Duodenal mucosa (tissue), 2 donors: ENCODE results near the gene AXDND1.
"Not testable (repeated sequence)": the region's sequence is repeated elsewhere in the genome, so short reads cannot be mapped to it uniquely, and the experiment has no call there.

Experiments used
- H3K27ac ChIP-seq: one replicate; pipeline ENCODE4 v1.7.0; 2013; ENCODE audit warnings: low read depth, low read length
- H3K27me3 ChIP-seq, 2 donors: one replicate each; pipeline ENCODE4 v1.7.0; 2013; ENCODE audit warnings: low read length in 2 of 2, control low read depth in 1 of 2; ENCODE audit not compliant: insufficient read depth in 2 of 2, control insufficient read depth in 1 of 2
- H3K36me3 ChIP-seq, 2 donors: one replicate each; pipeline ENCODE4 v1.7.0; 2013; ENCODE audit warnings: low read length in 2 of 2, control low read depth in 1 of 2; ENCODE audit not compliant: insufficient read depth in 2 of 2, control insufficient read depth in 1 of 2
- H3K4me1 ChIP-seq, 2 donors: one replicate each; pipeline ENCODE4 v1.7.0; 2013; ENCODE audit warnings: low read length in 2 of 2, control low read depth in 1 of 2; ENCODE audit not compliant: insufficient read depth in 2 of 2, control insufficient read depth in 1 of 2
- H3K4me3 ChIP-seq, 2 donors: one replicate each; pipeline ENCODE4 v1.7.0; 2013; ENCODE audit warnings: low read length in 2 of 2, low read depth in 1 of 2
- H3K9ac ChIP-seq, 2 donors: one replicate each; pipeline ENCODE4 v1.7.0; 2013; ENCODE audit warnings: low read length in 2 of 2, low read depth in 1 of 2
- H3K9me3 ChIP-seq, 2 donors: one replicate each; pipeline ENCODE4 v1.7.0; 2013; ENCODE audit warnings: low read length in 2 of 2, control low read depth in 1 of 2; ENCODE audit not compliant: control insufficient read depth in 1 of 2

Gene AXDND1

DNA sequence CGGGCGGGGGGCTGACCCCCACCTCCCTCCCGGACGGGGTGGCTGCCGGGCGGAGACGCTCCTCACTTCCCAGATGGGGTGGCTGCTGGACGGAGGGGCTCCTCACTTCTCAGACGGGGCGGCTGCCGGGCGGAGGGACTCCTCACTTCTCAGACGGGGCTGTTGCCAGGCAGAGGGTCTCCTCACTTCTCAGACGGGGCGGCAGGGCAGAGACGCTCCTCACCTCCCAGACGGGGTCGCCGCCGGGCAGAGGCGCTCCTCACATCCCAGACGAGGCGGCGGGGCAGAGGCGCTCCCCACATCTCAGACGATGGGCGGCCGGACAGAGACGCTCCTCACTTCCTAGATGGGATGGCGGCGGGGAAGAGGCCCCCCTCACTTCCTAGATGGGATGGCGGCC lies 52.9 kb downstream of the AXDND1 start:
- not testable (repeated sequence) for H3K4me3 ChIP-seq, H3K9ac ChIP-seq, H3K4me1 ChIP-seq, H3K27ac ChIP-seq, H3K36me3 ChIP-seq, H3K27me3 ChIP-seq, H3K9me3 ChIP-seq

DNA sequence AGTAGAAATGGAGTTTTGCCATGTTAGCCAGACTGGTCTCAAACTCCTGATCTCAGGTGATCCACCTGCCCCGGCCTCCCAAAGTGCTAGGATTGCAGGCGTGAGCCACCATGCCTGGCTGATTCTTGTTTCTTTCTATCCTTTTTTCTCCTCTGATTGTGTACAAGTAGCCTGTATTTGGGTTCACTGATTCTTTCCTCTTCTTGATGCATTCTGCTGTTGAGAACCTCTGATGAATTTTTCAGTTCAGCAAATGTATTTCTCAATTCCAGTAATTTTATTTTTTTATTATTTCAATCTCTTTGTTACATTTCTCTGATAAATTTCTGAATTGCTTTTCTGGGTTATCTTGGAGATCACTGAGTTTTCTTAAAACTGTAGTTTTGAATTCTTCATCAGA lies 58.8 kb downstream of the AXDND1 start:
- Histone ChIP-seq H3K9me3 (peaks cover 4 to 8% of the 10 kb centered on the region in 2 donors), H3K9ac (no peak overlapping the region), H3K4me3 (no peak overlapping the region), H3K36me3 (no peaks in the 10 kb centered on the region), H3K27me3 (no peaks in the 10 kb centered on the region), H3K4me1 (peaks cover 0 to 3% of the 10 kb centered on the region in 2 donors), H3K27ac (no peak overlapping the region)

DNA sequence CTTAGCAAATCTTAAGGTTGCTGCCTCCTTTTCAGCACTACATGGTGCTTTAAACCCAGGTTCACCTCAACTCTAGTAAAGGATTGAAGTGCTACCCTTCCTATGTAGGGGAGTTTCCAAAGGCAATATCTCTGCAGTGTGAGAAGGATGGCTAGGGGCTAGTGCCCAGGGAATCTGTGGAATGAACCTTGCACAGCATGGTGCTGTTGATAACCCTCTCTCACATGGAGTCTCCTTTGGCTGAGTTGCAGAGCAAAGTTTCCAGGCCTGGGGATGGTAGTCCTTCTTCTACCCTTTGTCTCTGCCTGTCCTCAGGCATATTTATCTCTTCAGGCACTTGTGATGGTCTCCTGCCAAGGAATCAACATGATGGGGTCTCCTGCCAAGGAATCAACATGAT lies 59.4 kb downstream of the AXDND1 start:
- H3K36me3 ChIP-seq = no peaks in the 10 kb centered on the region
- no peak overlapping the region for H3K27ac ChIP-seq
- peaks cover 4 to 8% of the 10 kb centered on the region in 2 donors for H3K9me3 ChIP-seq
- no peak overlapping the region for H3K9ac ChIP-seq
- H3K4me3 ChIP-seq = no peak overlapping the region
- peaks cover 0 to 3% of the 10 kb centered on the region in 2 donors for H3K4me1 ChIP-seq
- no peaks in the 10 kb centered on the region for H3K27me3 ChIP-seq

DNA sequence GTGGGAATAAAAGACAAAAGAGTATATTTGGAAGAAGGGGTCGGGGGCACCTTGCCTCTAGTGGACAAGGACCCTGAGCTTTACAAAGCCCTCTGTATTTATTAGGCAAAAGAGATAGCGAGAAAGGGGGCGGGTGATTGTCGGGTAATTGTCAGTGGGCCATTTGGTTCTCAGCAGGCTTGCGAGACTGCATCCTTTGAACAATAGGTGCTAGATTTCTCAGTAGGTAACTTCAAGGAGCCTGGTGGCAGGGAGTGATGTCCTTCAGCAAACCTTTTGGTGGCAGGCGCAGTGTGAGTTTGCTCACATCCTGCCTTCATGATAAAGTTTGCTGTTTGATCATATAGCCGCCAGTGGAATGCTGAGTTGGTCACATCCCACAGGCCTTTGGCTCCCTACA lies 71.4 kb downstream of the AXDND1 start:
- Histone ChIP-seq H3K9me3 (no peaks in the 10 kb centered on the region), H3K9ac (no peak overlapping the region), H3K27me3 (no peaks in the 10 kb centered on the region), H3K4me1 (no peaks in the 10 kb centered on the region), H3K36me3 (no peaks in the 10 kb centered on the region), H3K27ac (no peak overlapping the region), H3K4me3 (no peak overlapping the region)

DNA sequence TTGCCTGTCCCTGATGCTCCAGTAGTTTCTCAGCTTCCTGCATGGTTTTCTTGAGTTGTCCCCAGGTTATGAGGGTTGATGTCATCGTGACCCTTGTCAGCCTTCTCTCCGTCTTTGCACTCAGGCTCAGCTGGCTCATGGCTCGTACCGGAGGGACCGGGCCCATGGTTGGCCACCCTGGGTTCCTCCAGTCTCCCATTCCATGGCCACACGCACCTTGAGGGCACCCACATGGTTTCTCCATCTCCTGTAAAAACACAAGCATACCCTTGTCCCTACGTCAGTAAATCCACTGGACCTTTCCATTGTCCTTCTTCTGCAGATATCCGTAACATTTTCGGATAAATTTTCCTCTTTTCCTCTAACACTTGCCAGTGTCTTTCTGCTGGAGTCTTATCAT lies 73.9 kb downstream of the AXDND1 start:
- H3K9ac ChIP-seq, H3K27me3 ChIP-seq, H3K4me3 ChIP-seq, H3K36me3 ChIP-seq, H3K27ac ChIP-seq, H3K4me1 ChIP-seq, H3K9me3 ChIP-seq: not testable (repeated sequence)

DNA sequence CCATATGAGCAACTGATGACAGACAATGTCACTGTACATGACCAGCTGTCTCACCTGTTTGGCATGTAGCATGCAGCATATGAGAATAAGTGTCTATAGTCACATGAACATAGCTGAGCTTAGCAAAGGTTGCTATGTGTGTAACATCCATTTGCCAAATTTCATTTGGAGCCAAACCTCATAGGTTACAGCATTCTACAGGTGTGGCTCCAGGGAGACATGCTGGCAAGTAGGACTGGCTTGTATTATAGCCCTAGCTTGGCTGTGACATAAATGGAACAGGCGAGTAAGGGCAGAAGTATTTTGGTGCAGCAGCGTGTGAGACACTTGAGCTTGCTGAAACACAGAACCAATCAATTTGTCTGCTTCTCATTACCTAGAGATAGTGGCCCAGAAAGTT lies 74.5 kb downstream of the AXDND1 start:
- H3K27ac ChIP-seq, H3K9me3 ChIP-seq, H3K4me1 ChIP-seq, H3K27me3 ChIP-seq, H3K4me3 ChIP-seq, H3K36me3 ChIP-seq, H3K9ac ChIP-seq: not testable (repeated sequence)

DNA sequence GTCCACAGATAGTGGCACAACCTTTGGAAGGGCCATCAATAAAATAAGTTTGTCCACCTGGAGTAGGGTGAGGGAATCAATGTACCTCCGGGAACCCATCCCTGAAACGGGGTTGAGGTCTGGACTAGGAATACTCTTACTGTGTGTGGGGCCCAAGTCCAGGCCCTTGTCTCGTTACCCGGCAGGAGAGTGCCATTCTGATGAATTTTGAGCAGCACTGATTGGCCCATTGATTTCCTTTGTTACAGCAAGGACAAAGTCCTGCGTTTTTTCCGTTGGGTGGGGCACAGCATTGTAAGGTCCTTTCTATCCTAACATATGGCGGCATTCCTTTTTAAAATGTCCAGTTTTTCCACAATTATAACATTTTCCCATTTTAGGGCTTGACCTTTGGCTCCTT lies 75.2 kb downstream of the AXDND1 start:
- H3K27me3 ChIP-seq = no peaks in the 10 kb centered on the region
- H3K9ac ChIP-seq = no peak overlapping the region
- H3K4me1 ChIP-seq = no peaks in the 10 kb centered on the region
- no peaks in the 10 kb centered on the region for H3K9me3 ChIP-seq
- no peak overlapping the region for H3K27ac ChIP-seq
- H3K4me3 ChIP-seq = no peak overlapping the region
- H3K36me3 ChIP-seq = no peaks in the 10 kb centered on the region

DNA sequence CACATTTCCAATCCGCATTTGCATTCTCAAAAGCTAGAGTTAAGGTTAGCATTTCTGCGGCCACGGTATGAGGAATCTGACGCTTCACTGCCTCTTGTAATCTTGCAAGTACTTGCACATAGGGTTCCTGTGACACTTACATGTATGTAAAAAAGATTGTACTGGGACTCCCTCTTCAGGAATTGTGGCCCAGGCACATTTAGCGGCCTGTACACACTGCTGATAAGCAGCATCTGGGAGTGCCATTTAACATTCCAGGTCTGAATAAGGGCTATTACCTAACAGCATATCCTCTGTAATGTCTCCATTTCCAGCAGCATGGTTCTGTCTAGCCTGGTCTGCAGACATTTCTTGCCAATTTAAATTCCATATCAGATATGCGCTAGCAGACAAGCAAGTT lies 75.7 kb downstream of the AXDND1 start:
- no peak overlapping the region for H3K9ac ChIP-seq
- H3K9me3 ChIP-seq = no peaks in the 10 kb centered on the region
- no peak overlapping the region for H3K4me3 ChIP-seq
- H3K4me1 ChIP-seq = no peaks in the 10 kb centered on the region
- no peak overlapping the region for H3K27ac ChIP-seq
- H3K36me3 ChIP-seq = no peaks in the 10 kb centered on the region
- no peaks in the 10 kb centered on the region for H3K27me3 ChIP-seq

DNA sequence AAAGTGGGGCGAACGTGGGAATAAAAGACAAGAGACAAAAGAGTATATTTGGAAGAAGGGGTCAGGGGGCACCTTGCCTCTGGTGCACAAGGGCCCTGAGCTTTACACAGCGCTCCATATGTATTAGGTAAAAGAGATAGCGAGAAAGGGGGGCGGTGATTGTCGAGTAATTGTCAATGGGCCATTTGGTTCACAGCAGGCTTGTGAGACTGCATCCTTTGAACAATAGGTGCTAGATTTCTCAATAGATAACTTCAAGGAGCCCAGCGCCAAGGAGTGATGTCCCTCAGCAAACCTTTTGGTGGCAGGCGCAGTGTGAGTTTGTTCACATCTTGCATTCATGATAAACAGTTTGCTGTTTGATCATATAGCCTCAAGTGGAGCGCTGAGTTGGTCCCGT lies 77.1 kb downstream of the AXDND1 start:
- H3K4me3 ChIP-seq, H3K36me3 ChIP-seq, H3K9ac ChIP-seq, H3K27ac ChIP-seq, H3K27me3 ChIP-seq, H3K9me3 ChIP-seq, H3K4me1 ChIP-seq: not testable (repeated sequence)

DNA sequence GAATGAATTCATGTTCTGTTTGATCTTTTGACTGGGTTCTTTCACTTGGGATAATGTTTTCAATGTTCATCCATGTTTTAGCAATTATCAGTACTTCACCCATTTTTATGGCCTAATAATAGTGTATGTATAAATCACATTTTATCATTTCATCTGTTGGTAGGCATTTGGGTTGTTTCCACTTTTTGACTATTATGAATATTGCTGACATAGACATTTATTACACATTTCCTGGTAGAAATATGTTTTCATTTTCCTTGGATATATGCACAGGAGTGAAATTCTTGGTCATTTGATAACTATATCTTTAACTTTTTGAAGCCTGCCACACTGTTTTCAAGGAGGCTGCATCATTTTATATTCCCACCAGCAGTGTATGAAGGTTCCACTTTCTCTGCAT lies 79.8 kb downstream of the AXDND1 start:
- Histone ChIP-seq H3K27me3 (no peaks in the 10 kb centered on the region), H3K27ac (no peak overlapping the region), H3K36me3 (no peaks in the 10 kb centered on the region), H3K9ac (no peak overlapping the region), H3K4me3 (no peak overlapping the region), H3K4me1 (no peaks in the 10 kb centered on the region), H3K9me3 (no peaks in the 10 kb centered on the region)

DNA sequence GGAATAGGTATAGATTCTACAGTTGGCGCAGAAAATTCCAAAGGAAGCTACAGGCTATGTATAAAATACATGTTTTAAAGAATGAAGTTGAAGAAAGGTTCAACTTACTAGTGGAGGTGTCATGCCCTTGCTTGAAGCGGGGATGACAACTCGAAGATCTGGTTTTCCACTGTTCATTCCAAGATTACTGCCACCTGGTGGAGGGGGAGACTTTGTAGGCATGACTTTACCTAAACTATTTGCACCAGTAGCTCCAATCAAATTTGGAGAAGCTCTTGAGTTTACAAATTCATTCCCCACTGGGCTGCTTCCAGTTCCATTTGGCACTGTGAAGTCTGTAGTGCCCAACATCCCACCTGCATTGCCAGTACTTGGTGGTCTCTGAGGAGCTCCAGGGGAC lies 81.7 kb downstream of the AXDND1 start:
- Histone ChIP-seq H3K4me1 (no peaks in the 10 kb centered on the region), H3K27me3 (no peaks in the 10 kb centered on the region), H3K36me3 (no peaks in the 10 kb centered on the region)

More for the DNA sequence above, 81.7 kb downstream of the AXDND1 start:
- no peak overlapping the region for H3K27ac ChIP-seq
- H3K9ac ChIP-seq = no peak overlapping the region
- H3K4me3 ChIP-seq = no peak overlapping the region
- no peaks in the 10 kb centered on the region for H3K9me3 ChIP-seq
